Stimulated activated CD4-positive, alpha-beta T cell treated with anti-CD3 and anti-CD28 coated beads, Interleukin-1b, Interleukin-23, amount 100 ng/mL, for 1 hour (primary cell): Measurements from ENCODE around the gene NOS1AP.
"Not testable (repeated sequence)": the region's sequence is repeated elsewhere in the genome, so short reads cannot be mapped to it uniquely, and the experiment has no call there.

Experiments used
- DNase-seq, 2 donors: peaks; one replicate each; pipeline ENCODE4 v3.0.0-alpha.2; 2020; ENCODE audit warnings: low read depth in 2 of 2

NOS1AP gene

GRCh38 chr1:162166917-162167615 is 97.6 kb downstream of the NOS1AP start:
- DNase-seq, result no peak

GRCh38 chr1:162168261-162168660 is 98.8 kb downstream of the NOS1AP start:
- no peak for DNase-seq

- no peak for DNase-seq
Observed at GRCh38 chr1:162169031-162169790, 99.7 kb downstream of the NOS1AP start.

- no peak for DNase-seq
Observed at GRCh38 chr1:162171111-162171510, 101.6 kb downstream of the NOS1AP start.

- DNase-seq, result no peak
Observed at GRCh38 chr1:162172311-162173102, 103.0 kb downstream of the NOS1AP start.

- not testable (repeated sequence) for DNase-seq
Observed at GRCh38 chr1:162173607-162174006, 104.1 kb downstream of the NOS1AP start.

GRCh38 chr1:162174027-162174426 is 104.5 kb downstream of the NOS1AP start:
- DNase-seq, result not testable (repeated sequence)

- no peak for DNase-seq
Observed at GRCh38 chr1:162175379-162176081, 106.0 kb downstream of the NOS1AP start.

- no peak for DNase-seq
Observed at GRCh38 chr1:162177126-162177525, 107.6 kb downstream of the NOS1AP start.

GRCh38 chr1:162178432-162178831 is 108.9 kb downstream of the NOS1AP start:
- DNase-seq, result no peak

GRCh38 chr1:162179121-162179520 is 109.6 kb downstream of the NOS1AP start:
- no peak for DNase-seq

GRCh38 chr1:162180813-162181212 is 111.3 kb downstream of the NOS1AP start:
- no peak for DNase-seq

GRCh38 chr1:162182090-162182489 is 112.6 kb downstream of the NOS1AP start:
- DNase-seq, result no peak

- no peak for DNase-seq
Observed at GRCh38 chr1:162185314-162186025, 116.0 kb downstream of the NOS1AP start.

- DNase-seq, result no peak
Observed at GRCh38 chr1:162186026-162186374, 116.5 kb downstream of the NOS1AP start.

- no peak for DNase-seq
Observed at GRCh38 chr1:162186406-162186805, 116.9 kb downstream of the NOS1AP start.

GRCh38 chr1:162187687-162188276 is 118.3 kb downstream of the NOS1AP start:
- no peak for DNase-seq

- no peak for DNase-seq
Observed at GRCh38 chr1:162189345-162189744, 119.9 kb downstream of the NOS1AP start.

GRCh38 chr1:162191396-162192305 is 122.2 kb downstream of the NOS1AP start:
- DNase-seq, result no peak

GRCh38 chr1:162192306-162192678 is 122.8 kb downstream of the NOS1AP start:
- DNase-seq, result no peak
